Transverse colon (tissue), 4 donors: Measurements from ENCODE around the gene PARP1. TPM values are rescaled to one million over a fixed set of nuclear protein-coding genes. Genes with fewer than 3 reads are reported as not detected.
"Not testable (repeated sequence)": the region's sequence is repeated elsewhere in the genome, so short reads cannot be mapped to it uniquely, and the experiment has no call there.

Source experiments
- DNase-seq: peaks from one replicate; pipeline ENCODE4 v3.0.0-alpha.2; 2019
- H3K27ac ChIP-seq, 4 donors: fragments of 200-600 bp; sonication (generic); 2 replicates each; pipeline ENCODE4 v1.5.1; 2016 to 2018; ENCODE audit warnings: inconsistent platforms in 4 of 4
- H3K27me3 ChIP-seq: fragments of 200-600 bp; sonication (generic); 2 replicates; pipeline ENCODE4 v1.5.1; 2017; ENCODE audit warnings: inconsistent platforms
- H3K36me3 ChIP-seq, 4 donors: fragments of 200-600 bp; sonication (generic); 2 replicates each; pipeline ENCODE4 v1.5.1; 2017 to 2019; ENCODE audit warnings: inconsistent platforms in 4 of 4
- H3K4me1 ChIP-seq, 4 donors: fragments of 200-600 bp; sonication (generic); 2 replicates each; pipeline ENCODE4 v1.5.1; 2017 to 2020; ENCODE audit warnings: inconsistent platforms in 4 of 4
- H3K4me3 ChIP-seq, 4 donors: fragments of 200-600 bp; sonication (generic); 1 replicate in 1 of 4; 2 replicates in 3 of 4; pipeline versions ENCODE4 v1.5.1 to v1.6.1; 2017 to 2019; ENCODE audit warnings: inconsistent platforms in 4 of 4
- H3K9me3 ChIP-seq, 2 donors: fragments of 200-600 bp; sonication (generic); 2 replicates each; pipeline ENCODE4 v1.5.1; 2017 to 2019; ENCODE audit warnings: inconsistent platforms in 2 of 2
- EP300 ChIP-seq: sonication (generic); formaldehyde crosslinking; IDR thresholded peaks from one replicate; pipeline ENCODE4 v1.6.1; 2017; ENCODE audit warnings: antibody characterized with exemption, low read depth
- POLR2A ChIP-seq: fragments of 450-650 bp; IDR thresholded peaks from one replicate; pipeline ENCODE4 v1.6.1; 2016; ENCODE audit warnings: antibody characterized with exemption, mild to moderate bottlenecking, moderate library complexity
- POLR2AphosphoS5 ChIP-seq, 3 donors: sonication (generic); formaldehyde crosslinking; IDR thresholded peaks; one replicate each; pipeline ENCODE4 v1.6.1; 2016; ENCODE audit warnings: antibody characterized with exemption in 3 of 3
- WGBS, 2 donors: methylation state at CpG; one replicate each; pipeline ENCODE4 v1.1.5; 2018; ENCODE audit warnings: low coverage in 1 of 2; 5-methylcytosine and 5-hydroxymethylcytosine counted together
- in situ Hi-C, 4 donors: fragments of 200-750 bp; cut with MboI; loops; one replicate each; pipeline versions ENCODE4 v1.15.0 to v1.15.1; 2017; ENCODE audit warnings: low sequenced_read_pairs in 3 of 4, low pct_ligation_motif_present in 1 of 4, low pct_unique_long_range_greater_than_20kb in 1 of 4
- intact Hi-C: fragments of 100-400 bp; cut with DNase I; formaldehyde crosslinking; loops from one replicate; pipeline ENCODE4 v1.15.1; 2023; ENCODE audit warnings: low total_unique reads
- total RNA-seq, 4 donors: library from RNA; depleted of rRNA; stranded (reverse); fragments of >200 nt; gene quantifications; one replicate each; pipeline ENCODE4 v1.1.0, GENCODE V29; 2016
- TF ChIP-seq, protein P1 (sequence below), 5 experiments: fragments of 200-600 bp in 3 of 5; fragments of 450-650 bp in 2 of 5; sonication (generic) in 3 of 5; IDR thresholded peaks; 1 replicate in 2 of 5; 2 replicates in 3 of 5; pipeline ENCODE4 v1.5.1; 2016 to 2017; ENCODE audit warnings: antibody characterized with exemption in 5 of 5, inconsistent platforms in 3 of 5, mild to moderate bottlenecking in 2 of 5, moderate library complexity in 1 of 5

Gene PARP1
- total RNA-seq, 4 donors from 2014 or later, result 23.2 to 74.4 (median 38.0) TPM

DNA sequence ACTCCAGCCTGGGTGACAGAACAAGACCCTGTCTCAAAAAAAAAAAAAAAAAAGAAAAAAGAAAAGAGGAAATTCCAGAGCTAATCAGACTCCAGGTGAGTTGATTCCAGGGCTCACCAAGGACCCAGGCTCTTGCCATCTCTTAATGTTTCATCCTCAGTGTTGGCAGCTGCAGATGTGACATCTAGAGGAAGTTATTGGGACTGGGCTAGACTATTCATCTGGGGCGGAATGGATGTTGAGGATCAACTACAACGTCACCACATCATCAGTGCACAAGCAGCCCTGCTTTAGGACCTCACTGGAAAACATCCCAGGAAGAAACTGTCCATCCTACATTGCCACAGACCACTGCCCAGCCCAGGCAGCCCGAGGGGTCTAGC lies 28.6 kb upstream of the PARP1 start:
- WGBS, 2 donors, result 65 to 100% methylated on average over 2 to 3 of the region's 3 CpGs
- intact Hi-C loops, result no loop called here
- no peak for DNase-seq

GRCh38 chr1:226433341-226433720 lies 25.4 kb upstream of the PARP1 start:
- H3K36me3 ChIP-seq, result no peaks in the 10 kb centered on the region
- WGBS, 2 donors, result 80 to 82% methylated on average over 1 to 6 of the region's 6 CpGs
- H3K4me1 ChIP-seq, result no peaks in the 10 kb centered on the region
- no peak overlapping the region for H3K27ac ChIP-seq
- TF ChIP-seq POLR2AphosphoS5 (IDR thresholded peaks at IDR 0.05), result no peak
- TF ChIP-seq, protein P1, sequence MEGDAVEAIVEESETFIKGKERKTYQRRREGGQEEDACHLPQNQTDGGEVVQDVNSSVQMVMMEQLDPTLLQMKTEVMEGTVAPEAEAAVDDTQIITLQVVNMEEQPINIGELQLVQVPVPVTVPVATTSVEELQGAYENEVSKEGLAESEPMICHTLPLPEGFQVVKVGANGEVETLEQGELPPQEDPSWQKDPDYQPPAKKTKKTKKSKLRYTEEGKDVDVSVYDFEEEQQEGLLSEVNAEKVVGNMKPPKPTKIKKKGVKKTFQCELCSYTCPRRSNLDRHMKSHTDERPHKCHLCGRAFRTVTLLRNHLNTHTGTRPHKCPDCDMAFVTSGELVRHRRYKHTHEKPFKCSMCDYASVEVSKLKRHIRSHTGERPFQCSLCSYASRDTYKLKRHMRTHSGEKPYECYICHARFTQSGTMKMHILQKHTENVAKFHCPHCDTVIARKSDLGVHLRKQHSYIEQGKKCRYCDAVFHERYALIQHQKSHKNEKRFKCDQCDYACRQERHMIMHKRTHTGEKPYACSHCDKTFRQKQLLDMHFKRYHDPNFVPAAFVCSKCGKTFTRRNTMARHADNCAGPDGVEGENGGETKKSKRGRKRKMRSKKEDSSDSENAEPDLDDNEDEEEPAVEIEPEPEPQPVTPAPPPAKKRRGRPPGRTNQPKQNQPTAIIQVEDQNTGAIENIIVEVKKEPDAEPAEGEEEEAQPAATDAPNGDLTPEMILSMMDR (IDR thresholded peaks at IDR 0.05), result no peak
- TF ChIP-seq EP300, result no peak
- no peak overlapping the region for H3K4me3 ChIP-seq
- peaks cover 4% of the 10 kb centered on the region for H3K27me3 ChIP-seq
- in situ Hi-C loops (no loop called here), intact Hi-C loops (no loop called here)
- no peak for DNase-seq
- no peaks in the 10 kb centered on the region for H3K9me3 ChIP-seq

More for the DNA sequence above, 28.6 kb upstream of the PARP1 start:
- no peaks in the 10 kb centered on the region for H3K9me3 ChIP-seq
- no peaks in the 10 kb centered on the region for H3K4me1 ChIP-seq
- H3K27me3 ChIP-seq, result peaks cover 6% of the 10 kb centered on the region
- H3K4me3 ChIP-seq, result no peak overlapping the region
- in situ Hi-C loops, result no loop called here
- H3K27ac ChIP-seq, result no peak overlapping the region
- no peaks in the 10 kb centered on the region for H3K36me3 ChIP-seq
- TF ChIP-seq, protein P1 (IDR thresholded peaks at IDR 0.05), result no peak
- TF ChIP-seq EP300 (no peak), POLR2A (no peak), POLR2AphosphoS5 (IDR thresholded peaks at IDR 0.05) (no peak)

DNA sequence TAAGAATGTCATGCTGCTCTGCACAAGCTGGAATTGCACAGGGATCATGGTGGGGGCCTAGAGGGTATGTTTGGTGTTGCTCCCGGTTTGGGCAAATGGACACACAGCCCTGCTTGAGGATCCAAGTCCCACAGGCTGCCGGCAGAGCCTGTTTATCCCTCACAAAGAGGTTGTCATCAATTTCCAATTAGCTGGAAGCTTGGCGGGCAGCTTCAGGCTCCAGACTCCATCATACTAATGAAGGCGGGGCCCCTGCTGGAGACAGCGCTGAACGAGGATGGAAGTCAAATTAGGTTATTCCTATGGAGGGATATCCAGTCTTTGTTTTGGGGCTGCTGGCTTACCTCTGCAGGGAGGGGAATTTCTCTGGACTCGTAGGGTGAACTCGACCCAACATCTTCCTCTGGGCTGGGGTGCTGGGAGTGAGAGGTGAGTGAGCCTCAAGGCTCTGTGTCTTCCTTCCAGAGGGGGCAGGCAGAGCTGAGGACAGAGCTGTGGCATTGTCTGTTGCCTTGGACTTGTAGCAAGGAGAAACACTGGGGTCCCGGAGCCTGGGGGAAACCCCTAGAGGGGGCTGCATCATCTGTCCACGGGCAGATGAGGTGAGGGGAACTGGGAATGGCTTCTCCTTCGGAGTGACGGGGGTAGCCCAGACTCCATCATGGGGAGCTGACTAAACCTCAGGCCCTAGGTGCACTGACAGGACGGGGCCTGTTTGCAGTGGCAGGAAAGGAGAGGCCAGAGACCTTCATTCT lies 24.9 kb upstream of the PARP1 start:
- in situ Hi-C loops, result no loop called here
- no peaks in the 10 kb centered on the region for H3K9me3 ChIP-seq
- intact Hi-C loops, result no loop called here
- no peak overlapping the region for H3K4me3 ChIP-seq
- peaks cover 4% of the 10 kb centered on the region for H3K27me3 ChIP-seq
- no peaks in the 10 kb centered on the region for H3K36me3 ChIP-seq
- no peak overlapping the region for H3K27ac ChIP-seq
- no peaks in the 10 kb centered on the region for H3K4me1 ChIP-seq
- WGBS, 2 donors, result 76 to 83% methylated on average over 8 to 10 of the region's 13 CpGs
- DNase-seq, result no peak
- TF ChIP-seq POLR2A (no peak), EP300 (no peak), POLR2AphosphoS5 (IDR thresholded peaks at IDR 0.05) (no peak)
- TF ChIP-seq, protein P1 (IDR thresholded peaks at IDR 0.05), result no peak

DNA sequence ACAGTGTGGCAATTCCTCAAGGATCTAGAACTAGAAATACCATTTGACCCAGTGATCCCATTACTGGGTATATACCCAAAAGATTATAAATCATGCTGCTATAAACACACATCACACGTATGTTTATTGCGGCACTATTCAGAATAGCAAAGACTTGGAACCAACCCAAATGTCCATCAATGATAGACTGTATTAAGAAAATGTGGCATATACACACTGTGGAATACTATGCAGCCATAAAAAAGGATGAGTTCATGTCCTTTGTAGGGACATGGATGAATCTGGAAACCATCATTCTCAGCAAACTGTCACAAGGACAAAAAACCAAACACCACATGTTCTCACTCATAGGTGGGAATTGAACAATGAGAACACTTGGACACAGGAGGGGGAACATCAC lies 24.0 kb upstream of the PARP1 start:
- H3K36me3 ChIP-seq, H3K27ac ChIP-seq, intact Hi-C loops, H3K9me3 ChIP-seq, DNase-seq, H3K4me3 ChIP-seq, H3K4me1 ChIP-seq, in situ Hi-C loops, H3K27me3 ChIP-seq: not testable (repeated sequence)
- 49 to 70% methylated on average over 2 of the region's 2 CpGs for WGBS, 2 donors
